ENCODE data around the gene DPPA4.

DPPA4 gene

GRCh38 chr3:109336291-109336861 lies 970 bp downstream of the DPPA4 start:
- DNase-seq = no peak

DNA sequence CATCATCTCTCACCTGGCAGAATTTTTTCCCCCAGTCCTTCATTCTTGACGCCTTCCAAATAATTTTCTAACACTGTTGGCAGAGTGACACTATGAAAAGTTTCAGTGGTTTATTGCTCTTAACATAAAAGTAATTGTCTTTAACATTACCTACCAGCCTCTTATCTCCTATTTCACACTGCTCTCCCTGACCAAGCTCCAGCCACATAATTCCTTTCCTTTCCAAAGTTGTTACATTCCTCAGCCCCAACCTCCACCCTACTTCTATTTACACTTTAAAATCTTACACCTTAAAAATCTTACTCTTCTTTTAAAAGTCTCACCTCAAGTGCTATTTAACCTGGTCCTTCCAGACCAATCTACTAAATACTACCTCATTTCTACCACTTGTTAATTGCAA lies 2.8 kb downstream of the DPPA4 start:
- no peak for DNase-seq

- DNase-seq = no peak
Measured at GRCh38 chr3:109331692-109332091, 5.7 kb downstream of the DPPA4 start.

- DNase-seq = no peak
Measured at GRCh38 chr3:109330405-109330804, 6.9 kb downstream of the DPPA4 start.

DNA sequence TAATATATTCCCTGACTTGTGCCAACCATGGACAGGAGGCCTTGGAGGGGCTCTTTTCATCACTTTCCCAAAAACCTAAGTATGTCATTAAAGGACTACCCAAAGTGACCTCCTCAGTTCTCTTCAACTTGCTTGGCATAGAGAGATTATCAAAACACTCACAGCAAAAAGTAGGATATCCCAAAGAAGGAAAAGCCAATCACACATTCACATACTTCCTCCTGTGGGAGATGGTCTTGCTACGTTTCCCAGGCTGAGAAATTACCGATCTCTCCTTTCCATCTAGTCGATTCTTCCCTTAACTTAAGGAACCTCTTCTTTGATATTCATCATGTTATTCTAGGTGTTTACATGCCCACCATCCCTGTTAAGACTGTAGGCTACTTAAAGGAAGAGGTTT lies 9.1 kb downstream of the DPPA4 start:
- DNase-seq = no peak

GRCh38 chr3:109325657-109326056 lies 11.7 kb downstream of the DPPA4 start:
- DNase-seq = no peak

- DNase-seq = no peak
Measured at GRCh38 chr3:109325109-109325508, 12.2 kb downstream of the DPPA4 start.

DNA sequence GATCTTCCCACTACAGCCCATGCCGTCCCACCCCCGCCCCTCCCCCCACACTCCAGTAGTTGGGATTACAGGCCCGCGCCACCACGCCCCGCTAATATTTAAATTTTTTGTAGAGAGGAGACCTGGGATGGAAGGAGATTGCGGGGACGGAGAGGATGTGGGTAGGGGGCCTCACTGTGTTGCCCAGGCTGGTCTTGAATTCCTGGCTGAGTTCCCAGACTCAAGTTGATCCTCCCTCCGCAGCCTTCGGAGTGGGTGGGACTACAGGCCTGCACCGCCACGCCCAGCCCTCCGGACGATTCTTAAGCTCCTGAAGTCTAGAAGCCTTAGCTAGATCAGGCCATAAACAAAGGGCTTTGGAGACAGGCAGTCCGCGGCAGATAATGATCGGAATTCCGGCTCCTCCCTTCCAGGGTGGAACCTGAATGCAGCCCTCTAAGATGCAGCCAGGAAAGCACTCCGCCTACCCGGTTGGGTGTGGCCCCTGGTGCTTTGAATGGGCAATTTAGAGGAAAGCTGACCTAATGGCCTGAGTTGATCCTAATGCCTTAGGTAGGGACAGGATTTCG lies 21.1 kb downstream of the DPPA4 start, which contains the start of gene DPPA2:
DPPA2 (minus strand) TSS at position 356 of the 569 bp plus-strand sequence. CDS start 1,975 bp downstream, outside the sequence.
- DNase-seq = no peak

DNA sequence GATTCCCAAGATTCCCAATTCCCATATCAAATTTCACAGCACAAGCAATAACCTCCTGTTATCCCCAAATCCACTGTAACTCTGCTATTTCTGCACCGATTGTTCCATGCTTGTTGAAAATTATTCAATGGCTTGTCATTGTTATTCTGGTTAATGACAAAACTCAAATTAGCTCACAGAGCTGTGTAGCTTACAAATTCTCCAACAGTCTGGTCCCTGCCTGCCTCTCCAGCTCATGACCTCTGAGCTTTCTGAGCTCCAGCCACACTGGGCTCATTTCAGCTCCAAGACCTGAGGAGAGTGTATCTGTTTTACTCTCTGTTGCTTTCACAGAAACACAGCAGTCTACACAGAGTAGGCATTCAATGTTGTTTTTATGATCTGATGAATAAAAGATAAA lies 24.3 kb downstream of the DPPA4 start:
- DNase-seq = no peak

DNA sequence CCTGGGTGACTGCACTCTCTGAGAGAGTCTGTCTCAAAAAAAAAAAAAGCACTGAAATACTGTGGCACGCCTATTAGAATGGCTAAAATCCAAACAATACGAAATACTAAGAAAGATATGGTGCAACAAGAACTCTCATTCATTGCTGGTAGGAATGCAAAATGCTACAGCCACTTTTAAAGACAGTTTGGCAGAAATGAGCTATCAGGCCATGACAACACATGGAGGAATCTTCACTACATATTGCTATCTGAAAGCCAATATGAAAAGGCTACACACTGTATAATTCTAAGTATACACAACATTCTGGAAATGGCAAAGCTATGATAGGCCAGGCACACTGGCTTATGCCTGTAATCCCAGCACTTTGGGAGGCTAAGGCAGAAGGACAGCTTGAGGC lies 39.9 kb downstream of the DPPA4 start:
- DNase-seq = no peak

DNA sequence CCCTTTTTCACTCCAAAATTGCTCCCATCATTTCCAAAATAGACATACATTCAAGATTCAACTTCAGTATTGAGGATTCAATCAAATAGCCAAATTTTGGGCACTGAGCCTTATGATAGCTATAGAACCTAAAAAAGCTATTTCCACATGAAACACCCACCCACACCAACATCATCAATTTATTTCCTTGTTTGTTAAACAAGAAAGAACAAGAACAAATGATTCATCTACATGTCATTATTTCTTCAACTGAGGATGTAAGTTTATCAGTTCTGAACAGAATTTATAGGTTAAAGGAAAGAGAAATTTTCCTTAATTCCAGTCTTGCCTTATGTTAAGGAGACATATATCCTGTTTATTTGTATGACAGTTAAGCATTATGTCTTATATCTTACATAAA lies 53.3 kb downstream of the DPPA4 start:
- DNase-seq = no peak

DNA sequence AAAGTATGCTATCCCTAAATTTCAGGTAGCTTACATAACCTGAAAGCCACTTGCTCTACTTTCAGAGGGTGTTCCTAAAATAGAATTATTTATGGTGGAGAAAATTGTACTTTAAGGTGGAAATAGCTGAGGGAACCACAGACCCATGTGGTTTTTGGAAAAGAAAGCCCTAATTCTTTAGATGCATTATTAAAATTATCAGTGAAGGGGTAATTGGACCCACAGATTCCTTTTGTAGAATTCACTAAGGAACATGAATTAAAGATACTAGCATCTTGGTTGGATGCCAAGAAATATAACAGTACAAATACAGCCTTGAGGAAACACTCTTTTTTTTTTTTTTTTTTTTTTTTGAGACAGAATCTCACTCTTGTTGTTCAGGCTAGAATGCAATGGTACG lies 58.8 kb downstream of the DPPA4 start:
- no peak for DNase-seq

- no peak for DNase-seq
Measured at GRCh38 chr3:109278141-109278540, 59.2 kb downstream of the DPPA4 start.
